C4-2B (cell line): Measurements from ENCODE around the gene MRPL34.

Experiments used
- CTCF ChIP-seq: fragments of 450-650 bp; conservative IDR thresholded peaks from 2 replicates; pipeline ENCODE4 v1.5.1; 2017; ENCODE audit warnings: mild to moderate bottlenecking
- ZFX ChIP-seq: fragments of 450-650 bp; IDR thresholded peaks from 2 replicates; pipeline ENCODE4 v1.6.1; 2017

GRCh38 chr19:17330262-17331044, 24.8 kb downstream of the MRPL34 start:
- TF ChIP-seq CTCF (no peak), ZFX (no peak)
